IMR-90 (cell line): ENCODE measurements around the gene GARIN5A. TPM values are rescaled to one million over a fixed set of nuclear protein-coding genes. Genes with fewer than 3 reads are reported as not detected.

Experiments used
- ATAC-seq: fragments of 200-7000 bp; cut with Tn5 transposase; 2 replicates; pipeline ENCODE4 v1.9.1; 2020; ENCODE audit warnings: low read depth, mild to moderate bottlenecking, moderate library complexity
- BruUV-seq: library from RNA; stranded (reverse); fragments of 400-500 nt; replicated peaks from 2 replicates; lab custom pipeline; 2021; lab: Mats Ljungman, UMichigan
- CTCF ChIA-PET: fragments of 300-600 bp; formaldehyde crosslinking; extraction: SDS; loops from one replicate; lab custom pipeline; 2021; ENCODE audit warnings: antibody characterized with exemption; lab: Yijun Ruan, JAX
- POLR2A ChIA-PET: fragments of 300-600 bp; sonication (Branson Sonifier 250); formaldehyde crosslinking; loops from one replicate; lab custom pipeline; 2022; ENCODE audit warnings: antibody characterized with exemption; ENCODE audit not compliant: unreplicated experiment; lab: Charles Lee
- DNase-seq: peaks from one replicate; pipeline ENCODE4 v3.0.0; 2013
- H2AFZ ChIP-seq: replicated peaks from 2 replicates; pipeline ENCODE3; 2013; ENCODE audit warnings: low read length, mild to moderate bottlenecking; ENCODE audit not compliant: poor library complexity
- H2AK5ac ChIP-seq: 2 replicates; pipeline ENCODE4 v1.6.1; 2013; ENCODE audit warnings: low read depth, low read length, inconsistent platforms
- H2AK9ac ChIP-seq: replicated peaks from 2 replicates; pipeline ENCODE3; 2013; ENCODE audit warnings: mild to moderate bottlenecking, low read depth, low read length, moderate library complexity; ENCODE audit not compliant: poor library complexity
- H2BK120ac ChIP-seq: 2 replicates; pipeline ENCODE4 v1.6.1; 2013; ENCODE audit warnings: low read depth, low read length, inconsistent platforms
- H2BK15ac ChIP-seq: 3 replicates; pipeline ENCODE4 v1.6.1; 2013; ENCODE audit warnings: low read depth, low read length, inconsistent platforms
- H2BK20ac ChIP-seq: 2 replicates; pipeline ENCODE4 v1.6.1; 2013; ENCODE audit warnings: low read depth, mild to moderate bottlenecking, inconsistent platforms, low read length, moderate library complexity
- H2BK5ac ChIP-seq: 2 replicates; pipeline ENCODE4 v1.6.1; 2013; ENCODE audit warnings: mild to moderate bottlenecking, low read depth, low read length, inconsistent platforms; ENCODE audit not compliant: poor library complexity, severe bottlenecking
- H3K14ac ChIP-seq: replicated peaks from 2 replicates; pipeline ENCODE4 v1.6.1; 2013; ENCODE audit warnings: low read depth, low read length, inconsistent platforms
- H3K18ac ChIP-seq: 2 replicates; pipeline ENCODE4 v1.6.1; 2013; ENCODE audit warnings: low read depth, low read length, control low read depth
- H3K23ac ChIP-seq: 2 replicates; pipeline ENCODE4 v1.6.1; 2013; ENCODE audit warnings: low read depth, low read length, inconsistent platforms
- H3K27ac ChIP-seq: 2 replicates; pipeline ENCODE4 v1.5.1; 2013; ENCODE audit warnings: mild to moderate bottlenecking, control low read depth, low read length; ENCODE audit not compliant: insufficient read depth
- H3K27me3 ChIP-seq: 2 replicates; pipeline ENCODE4 v1.6.1; 2013; ENCODE audit warnings: low read length; ENCODE audit not compliant: control insufficient read depth, insufficient read depth
- H3K36me3 ChIP-seq: 2 replicates; pipeline ENCODE4 v1.6.1; 2013; ENCODE audit warnings: low read length, mixed read lengths; ENCODE audit not compliant: control insufficient read depth, insufficient read depth
- H3K4ac ChIP-seq: 2 replicates; pipeline ENCODE4 v1.6.1; 2013; ENCODE audit warnings: low read depth, low read length, inconsistent platforms
- H3K4me1 ChIP-seq: 2 replicates; pipeline ENCODE4 v1.6.1; 2013; ENCODE audit warnings: low read length, mixed read lengths; ENCODE audit not compliant: control insufficient read depth, insufficient read depth
- H3K4me2 ChIP-seq: 2 replicates; pipeline ENCODE4 v1.6.1; 2013; ENCODE audit warnings: low read depth, mild to moderate bottlenecking, control low read depth, low read length, moderate library complexity
- H3K4me3 ChIP-seq: 2 replicates; pipeline ENCODE4 v1.5.1; 2013; ENCODE audit warnings: low read depth, mild to moderate bottlenecking, control low read depth, low read length, moderate library complexity; ENCODE audit not compliant: insufficient read depth
- H3K56ac ChIP-seq: 2 replicates; pipeline ENCODE4 v1.6.1; 2013; ENCODE audit warnings: low read length, inconsistent platforms; ENCODE audit not compliant: insufficient read depth; ENCODE audit errors: extremely low read depth
- H3K79me1 ChIP-seq, 2 experiments: 2 replicates each; pipeline ENCODE4 v1.6.1; 2013; ENCODE audit warnings: low read length in 2 of 2, inconsistent platforms in 1 of 2, low read depth in 1 of 2
- H3K9ac ChIP-seq: 2 replicates; pipeline ENCODE4 v1.6.1; 2013; ENCODE audit warnings: low read depth, low read length, control low read depth
- H3K9me1 ChIP-seq: 2 replicates; pipeline ENCODE4 v1.6.1; 2013; ENCODE audit warnings: low read length, inconsistent platforms; ENCODE audit not compliant: insufficient read depth
- H3K9me3 ChIP-seq: 2 replicates; pipeline ENCODE4 v1.6.1; 2013; ENCODE audit warnings: low read length; ENCODE audit not compliant: control insufficient read depth, insufficient read depth
- H4K20me1 ChIP-seq: 2 replicates; pipeline ENCODE4 v1.6.1; 2013; ENCODE audit warnings: low read length, inconsistent platforms; ENCODE audit not compliant: insufficient read depth
- H4K5ac ChIP-seq: 2 replicates; pipeline ENCODE4 v1.6.1; 2013; ENCODE audit warnings: mild to moderate bottlenecking, low read depth, low read length, control low read depth
- H4K8ac ChIP-seq, 2 experiments: 2 replicates each; pipeline ENCODE4 v1.6.1; 2013; ENCODE audit warnings: low read depth in 2 of 2, low read length in 2 of 2, control low read depth in 1 of 2, inconsistent platforms in 1 of 2
- H4K91ac ChIP-seq: 2 replicates; pipeline ENCODE4 v1.6.1; 2013; ENCODE audit warnings: low read depth, low read length, inconsistent platforms; ENCODE audit not compliant: insufficient read depth
- BHLHE40 ChIP-seq: fragments of 150-350 bp; IDR thresholded peaks from 2 replicates; pipeline ENCODE4 v1.6.1; 2016; ENCODE audit warnings: mild to moderate bottlenecking, low read depth, low read length
- CHD1 ChIP-seq: IDR thresholded peaks from 2 replicates; pipeline ENCODE4 v1.6.1; 2012; ENCODE audit warnings: low read depth, low read length, improper control_type of control experiment
- ELK1 ChIP-seq: fragments of 150-350 bp; IDR thresholded peaks from 2 replicates; pipeline ENCODE4 v1.6.1; 2016; ENCODE audit warnings: low read depth, mild to moderate bottlenecking, low read length, moderate library complexity, borderline replicate concordance
- FOS ChIP-seq: fragments of 150-350 bp; IDR thresholded peaks from 2 replicates; pipeline ENCODE4 v1.6.1; 2016; ENCODE audit warnings: low read depth, low read length
- MAZ ChIP-seq: IDR thresholded peaks from 2 replicates; pipeline ENCODE4 v1.6.1; 2012; ENCODE audit warnings: low read depth, mild to moderate bottlenecking, low read length, improper control_type of control experiment, moderate library complexity, borderline replicate concordance
- POLR2A ChIP-seq: IDR thresholded peaks from 2 replicates; pipeline ENCODE4 v1.6.1; 2012; ENCODE audit warnings: mild to moderate bottlenecking, low read depth, low read length
- RAD21 ChIP-seq: IDR thresholded peaks from 2 replicates; pipeline ENCODE4 v1.6.1; 2012; ENCODE audit warnings: low read length, improper control_type of control experiment
- RCOR1 ChIP-seq: IDR thresholded peaks from 2 replicates; pipeline ENCODE4 v1.6.1; 2012; ENCODE audit warnings: mild to moderate bottlenecking, low read length, improper control_type of control experiment; ENCODE audit not compliant: insufficient replicate concordance
- RFX5 ChIP-seq: IDR thresholded peaks from 2 replicates; pipeline ENCODE4 v1.8.0; 2012; ENCODE audit warnings: low read depth, mild to moderate bottlenecking, low read length, moderate library complexity
- USF2 ChIP-seq: fragments of 150-350 bp; IDR thresholded peaks from 2 replicates; pipeline ENCODE4 v1.6.1; 2017; ENCODE audit warnings: mild to moderate bottlenecking, antibody characterized with exemption, low read length, low read depth
- WGBS, 2 experiments: methylation state at CpG; one replicate each; pipeline versions ENCODE4 v1.1.5 to v1.1.7; 2013; ENCODE audit warnings: missing lambda C conversion rate in 2 of 2; ENCODE audit not compliant: insufficient read length in 1 of 2; ENCODE audit errors: extremely low coverage in 2 of 2; 5-methylcytosine and 5-hydroxymethylcytosine counted together
- dilution Hi-C: fragments of 300-500 bp; cut with HindIII; formaldehyde crosslinking; loops from one replicate; pipeline ENCODE4 v1.14.3; 2018; ENCODE audit warnings: low sequenced_read_pairs; ENCODE audit not compliant: unreplicated experiment
- in situ Hi-C: fragments of 300-500 bp; cut with MboI; formaldehyde crosslinking; loops from 3 replicates; pipeline ENCODE4 v1.14.3; 2019; ENCODE audit warnings: low sequenced_read_pairs, inconsistent platforms, mixed read lengths
- intact Hi-C: fragments of 100-400 bp; cut with micrococcal nuclease; formaldehyde crosslinking; loops from 2 replicates; pipeline ENCODE4 v1.10.0; 2022
- polyA plus RNA-seq, 3 experiments: library from polyadenylated mRNA; depleted of rRNA; stranded (reverse); fragments of >200 nt; gene quantifications; 2 replicates each; pipeline ENCODE4 v1.2.3, GENCODE V29; 2012; ENCODE audit warnings: low replicate concordance in 1 of 3
- total RNA-seq: library from RNA; depleted of rRNA; stranded (reverse); fragments of >200 nt; gene quantifications from 2 replicates; pipeline ENCODE4 v1.2.3, GENCODE V29; 2012

Gene GARIN5A
- total and polyA plus RNA-seq, 2 of the 4 experiments (the other 2 are of a cell fraction): 0.53 TPM; not detected in 1

DNA sequence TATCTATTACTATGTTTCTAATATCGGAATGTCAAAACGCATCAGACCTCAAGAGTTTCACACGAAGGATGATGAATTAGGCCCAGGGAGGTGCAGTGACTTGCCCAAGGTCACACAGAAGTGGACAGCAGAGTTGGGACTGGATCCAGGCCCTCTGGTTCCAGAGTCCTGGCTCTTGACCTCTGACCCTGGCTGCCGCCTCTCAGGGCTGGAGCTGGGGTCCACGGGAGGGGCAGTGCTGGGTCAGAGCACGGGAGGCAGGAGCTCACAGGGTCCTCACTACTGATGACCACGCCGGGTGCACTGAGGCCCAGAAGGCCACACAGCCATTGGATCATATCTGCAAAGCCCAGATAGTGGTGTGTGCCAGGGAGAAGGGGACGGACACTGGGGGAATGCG lies 46.2 kb upstream of the GARIN5A start (continued):
- TF ChIP-seq CHD1 (no peak), MAZ (no peak), RCOR1 (no peak), RFX5 (no peak)

GRCh38 chr19:50520822-50521465 lies 44.3 kb upstream of the GARIN5A start:
- WGBS, 2 experiments: 84% methylated on average over 12 of the region's 17 CpGs; no CpG with 5 or more reads in 1 of the 2 experiments
- Histone ChIP-seq H3K18ac (no peak overlapping the region), H3K9me1 (no peaks in the 10 kb centered on the region), H4K20me1 (no peaks in the 10 kb centered on the region), H3K4ac (no peak overlapping the region), H3K36me3 (no peaks in the 10 kb centered on the region), H3K56ac (no peak overlapping the region), H3K14ac (no peak overlapping the region), H3K9ac (no peak overlapping the region), H3K23ac (no peak overlapping the region), H3K4me2 (no peak overlapping the region), H4K5ac (no peak overlapping the region), H4K8ac (no peak overlapping the region), H3K9me3 (no peaks in the 10 kb centered on the region), H3K4me1 (no peaks in the 10 kb centered on the region), H2BK15ac (no peak overlapping the region), H2BK5ac (no peak overlapping the region), H3K27ac (no peak overlapping the region), H3K79me1 (no peaks in the 10 kb centered on the region), H4K91ac (no peak overlapping the region), H3K4me3 (no peak overlapping the region), H2BK20ac (no peak overlapping the region), H3K27me3 (no peaks in the 10 kb centered on the region), H2AK9ac (no peak overlapping the region), H2AFZ (no peak overlapping the region), H2BK120ac (no peak overlapping the region), H2AK5ac (no peak overlapping the region)
- TF ChIP-seq ELK1: no peak
- no peak for TF ChIP-seq FOS
- TF ChIP-seq RAD21: no peak
- no peak for TF ChIP-seq POLR2A
- TF ChIP-seq BHLHE40: no peak
- TF ChIP-seq USF2: no peak
- ChIA-PET CTCF (no interaction called here), POLR2A (no interaction called here)
- dilution Hi-C loops (no loop called here), in situ Hi-C loops (no loop called here), intact Hi-C loops (no loop called here)
- no peak for DNase-seq
- no TSS peak for BruUV-seq
- no peak for ATAC-seq
